ENCODE data around the gene TCP10L. TPM values are rescaled to one million over a fixed set of nuclear protein-coding genes. Genes with fewer than 3 reads are reported as not detected.

The TCP10L gene
- total and polyA plus RNA-seq, 5 donors, result 1.4 to 3.4 (median 1.9) TPM

Other genes with a start within 250 kb of the TCP10L start
- 10 to 100 TPM in 2 of 4 donors, 1 to 10 TPM in 2; 8.3 to 13.8 (median 9.9) TPM for gene URB1, start 192.5 kb downstream of the TCP10L start, total RNA-seq
- 3.3 TPM for gene URB1, start 192.5 kb downstream of the TCP10L start, polyA plus RNA-seq
- gene EVA1C, start 172.8 kb downstream of the TCP10L start, total RNA-seq, result 10 to 100 TPM; 18.0 to 39.8 (median 23.5) TPM
- 20.6 TPM for gene EVA1C, start 172.8 kb downstream of the TCP10L start, polyA plus RNA-seq
- gene CFAP298, start 26.9 kb upstream of the TCP10L start, total RNA-seq, result 10 to 100 TPM; 21.5 to 23.6 (median 22.0) TPM
- 29.8 TPM for gene CFAP298, start 26.9 kb upstream of the TCP10L start, polyA plus RNA-seq
- gene SYNJ1, start 142.5 kb upstream of the TCP10L start, total RNA-seq, result 10 to 100 TPM; 13.4 to 16.9 (median 16.0) TPM
- 5.8 TPM for gene SYNJ1, start 142.5 kb upstream of the TCP10L start, polyA plus RNA-seq
- gene PAXBP1, start 186.2 kb upstream of the TCP10L start, total RNA-seq, result 10 to 100 TPM; 12.2 to 19.7 (median 16.1) TPM
- gene PAXBP1, start 186.2 kb upstream of the TCP10L start, polyA plus RNA-seq, result 9.3 TPM